GM21390 (cell line): ENCODE results near the gene SESN2.

ENCODE experiments used
- ATAC-seq: cut with Tn5 transposase; IDR thresholded peaks from one replicate; pipeline ENCODE4 v1.9.1; 2021; ENCODE audit not compliant: unreplicated experiment

The SESN2 gene, protein sequence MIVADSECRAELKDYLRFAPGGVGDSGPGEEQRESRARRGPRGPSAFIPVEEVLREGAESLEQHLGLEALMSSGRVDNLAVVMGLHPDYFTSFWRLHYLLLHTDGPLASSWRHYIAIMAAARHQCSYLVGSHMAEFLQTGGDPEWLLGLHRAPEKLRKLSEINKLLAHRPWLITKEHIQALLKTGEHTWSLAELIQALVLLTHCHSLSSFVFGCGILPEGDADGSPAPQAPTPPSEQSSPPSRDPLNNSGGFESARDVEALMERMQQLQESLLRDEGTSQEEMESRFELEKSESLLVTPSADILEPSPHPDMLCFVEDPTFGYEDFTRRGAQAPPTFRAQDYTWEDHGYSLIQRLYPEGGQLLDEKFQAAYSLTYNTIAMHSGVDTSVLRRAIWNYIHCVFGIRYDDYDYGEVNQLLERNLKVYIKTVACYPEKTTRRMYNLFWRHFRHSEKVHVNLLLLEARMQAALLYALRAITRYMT

DNA sequence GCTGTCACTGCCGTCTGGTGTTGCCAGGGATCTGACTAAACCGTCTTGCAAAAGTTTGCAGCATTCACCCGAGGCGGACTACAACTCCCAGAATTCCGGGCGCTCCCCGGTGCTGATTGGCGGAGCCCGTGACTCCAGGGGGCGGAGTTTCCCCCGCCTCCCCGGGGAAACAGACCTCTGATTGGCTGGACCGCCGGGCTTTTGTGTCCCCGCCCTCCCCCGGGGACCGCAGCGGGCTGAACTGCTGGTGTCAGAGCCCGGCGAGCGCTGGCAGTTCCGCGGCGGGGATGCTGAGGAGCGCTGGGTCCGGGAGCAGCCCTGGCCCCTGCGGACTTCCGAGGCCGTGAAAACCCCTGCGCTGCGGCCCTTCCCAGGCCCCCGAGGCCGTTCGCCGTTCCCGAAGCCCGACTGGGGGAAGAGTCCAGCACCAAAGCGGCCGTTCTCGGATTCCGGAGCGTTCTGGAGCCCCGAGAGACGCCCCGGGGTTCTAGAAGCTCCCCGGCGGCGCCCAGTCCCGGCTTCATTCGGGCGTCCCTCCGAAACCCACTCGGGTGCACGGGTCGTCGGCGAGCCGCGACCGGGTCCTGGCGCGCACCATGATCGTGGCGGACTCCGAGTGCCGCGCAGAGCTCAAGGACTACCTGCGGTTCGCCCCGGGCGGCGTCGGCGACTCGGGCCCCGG lies at the start of gene SESN2:
TSS of gene SESN2 (plus strand) at position 267 of the 682 bp plus-strand sequence. CDS start at position 597, 330 bp downstream.
- peak; percentile 90 for ATAC-seq

DNA sequence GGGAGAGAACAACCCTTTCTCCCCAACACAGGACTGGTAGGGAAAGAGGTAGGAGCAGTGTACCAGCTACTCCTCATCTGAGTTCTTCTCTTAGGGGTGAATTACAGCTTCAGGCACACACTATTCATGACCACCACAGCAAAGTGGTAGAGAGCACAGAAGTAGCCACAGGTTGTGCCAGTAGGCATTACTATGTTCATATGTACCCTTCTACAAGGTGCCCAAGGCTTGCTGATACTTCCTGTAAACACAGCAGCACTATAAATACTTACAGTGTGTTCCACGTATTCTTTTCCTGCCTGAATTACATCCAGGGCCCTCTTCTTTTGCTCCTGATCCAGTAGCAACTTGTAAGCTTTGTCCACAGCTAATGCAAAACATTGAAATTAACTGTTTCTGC lies 49.6 kb upstream of the SESN2 start:
- ATAC-seq: no peak

DNA sequence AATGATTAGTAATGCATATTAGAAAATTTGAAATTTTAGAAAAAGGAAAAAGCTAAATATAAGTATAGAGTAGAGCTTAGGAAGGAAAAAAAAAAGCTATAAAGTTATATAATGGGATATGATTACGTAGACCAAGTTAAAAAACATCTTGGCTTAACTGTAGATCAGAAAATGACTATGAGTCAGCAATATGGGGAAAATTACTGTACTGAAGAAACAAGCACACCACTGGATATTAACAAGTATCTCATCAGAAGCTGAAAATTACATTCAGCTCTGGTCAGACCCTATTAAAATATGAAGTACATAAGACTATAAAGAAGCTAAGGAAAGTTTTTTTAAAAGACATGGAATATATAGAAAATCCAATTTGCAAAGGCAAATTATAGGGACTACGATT lies 46.0 kb upstream of the SESN2 start:
- no peak for ATAC-seq

- ATAC-seq: no peak
These were observed 30.2 kb upstream of the SESN2 start for GRCh38 chr1:28229089-28229488.

GRCh38 chr1:28229996-28230395 lies 29.3 kb upstream of the SESN2 start:
- ATAC-seq: no peak

GRCh38 chr1:28232558-28233263 lies 26.6 kb upstream of the SESN2 start, which contains the start of gene DNAJC8:
TSS of gene DNAJC8 (minus strand) at chr1:28233029. CDS start at chr1:28232998, 31 bp downstream.
- peak; percentile 61 for ATAC-seq

DNA sequence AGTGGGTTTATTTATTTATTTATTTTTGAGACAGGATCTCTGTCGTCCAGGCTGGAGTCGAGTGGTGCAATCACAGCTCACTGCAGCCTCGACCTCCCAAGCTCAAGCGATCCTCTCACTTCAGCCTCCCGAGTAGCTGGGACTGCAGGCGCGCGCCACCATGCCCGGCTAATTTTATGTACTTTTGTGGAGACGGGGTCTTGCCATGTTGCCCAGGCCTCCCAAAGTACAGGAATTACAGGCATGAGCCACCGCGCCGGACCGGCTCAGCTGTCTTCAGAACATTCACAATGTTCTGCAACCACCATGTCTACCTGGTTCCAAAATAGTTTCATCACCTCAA lies 26.1 kb upstream of the SESN2 start:
- ATAC-seq: no peak

- ATAC-seq: peak; percentile 80
These were observed 23.3 kb upstream of the SESN2 start, which contains the start of gene ATP5IF1 for GRCh38 chr1:28235755-28236655. TSS of gene ATP5IF1 (plus strand) at chr1:28236124. CDS start at chr1:28236184, 60 bp downstream.

GRCh38 chr1:28236656-28237322 lies 22.5 kb upstream of the SESN2 start:
- no peak for ATAC-seq

- no peak for ATAC-seq
These were observed 20.3 kb upstream of the SESN2 start for GRCh38 chr1:28239004-28239403.

- no peak for ATAC-seq
These were observed 19.3 kb upstream of the SESN2 start for GRCh38 chr1:28240024-28240423.

DNA sequence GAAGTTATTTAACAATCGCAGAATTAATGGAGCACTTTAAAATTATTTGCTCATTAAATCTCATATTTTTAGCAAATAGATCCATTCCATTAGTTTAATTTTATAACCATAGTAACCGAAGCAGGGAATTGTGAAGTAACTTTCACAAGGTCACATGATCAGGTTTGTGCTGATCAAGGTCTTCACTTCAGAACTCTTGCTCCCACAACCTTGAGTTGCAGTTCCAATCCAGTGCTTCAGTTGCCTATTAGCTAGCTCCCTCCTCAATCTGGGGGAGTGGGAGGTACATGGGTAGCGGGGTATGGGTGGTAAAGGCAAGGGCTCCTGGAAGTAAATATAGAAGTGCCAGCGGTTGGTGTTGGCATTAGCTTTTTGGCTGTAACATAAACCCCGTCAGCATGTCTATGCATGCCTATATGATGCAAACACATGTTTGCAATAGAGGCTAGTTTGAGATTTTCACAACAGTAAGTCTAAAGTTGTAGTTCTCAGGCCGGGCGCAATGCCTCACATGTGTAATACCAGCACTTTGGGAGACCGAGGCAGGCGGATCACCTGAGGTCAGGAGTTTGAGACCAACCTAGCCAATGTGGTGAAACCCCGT lies 17.6 kb upstream of the SESN2 start:
- no peak for ATAC-seq

- ATAC-seq: no peak
These were observed 15.5 kb upstream of the SESN2 start for GRCh38 chr1:28243685-28244311.

- ATAC-seq: no peak
These were observed 14.6 kb upstream of the SESN2 start for GRCh38 chr1:28244549-28245251.

- no peak for ATAC-seq
These were observed 12.9 kb upstream of the SESN2 start for GRCh38 chr1:28246427-28246832.

DNA sequence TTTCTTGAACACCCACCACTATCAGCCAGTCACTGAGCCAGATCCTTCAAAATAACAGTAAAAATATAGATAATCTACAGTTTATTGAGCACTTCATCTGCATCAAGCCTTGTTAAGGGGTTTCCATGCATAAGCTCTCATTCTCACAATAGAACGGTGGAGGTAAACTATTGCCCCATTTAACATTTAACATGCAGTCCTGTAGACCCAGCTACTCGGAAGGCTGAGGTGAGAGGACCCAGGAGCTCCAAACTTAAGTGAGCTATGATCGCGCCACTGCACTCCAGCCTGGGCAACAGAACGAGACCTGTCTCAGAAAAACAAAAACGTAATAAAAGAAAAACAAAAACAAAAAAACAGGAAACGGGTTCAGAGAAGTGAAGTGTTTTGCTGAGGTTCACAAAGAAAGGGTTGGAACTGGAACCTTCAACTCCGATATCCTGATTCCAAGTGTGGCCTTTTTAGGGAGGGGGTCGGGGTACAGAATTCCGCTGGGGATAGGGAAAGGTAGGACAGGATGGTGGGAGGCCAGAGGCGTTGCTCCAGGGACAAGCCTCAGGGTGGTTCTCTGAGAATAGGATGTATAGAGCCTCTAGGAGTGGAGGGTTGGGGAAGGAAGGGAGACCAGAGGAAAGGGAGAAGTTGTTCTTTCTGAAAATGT lies 11.6 kb upstream of the SESN2 start:
- ATAC-seq: no peak

GRCh38 chr1:28248273-28249012 lies 10.9 kb upstream of the SESN2 start:
- ATAC-seq: no peak
